ENCODE data around the gene HFM1.
"Not testable (repeated sequence)": the region's sequence is repeated elsewhere in the genome, so short reads cannot be mapped to it uniquely, and the experiment has no call there.

DNA sequence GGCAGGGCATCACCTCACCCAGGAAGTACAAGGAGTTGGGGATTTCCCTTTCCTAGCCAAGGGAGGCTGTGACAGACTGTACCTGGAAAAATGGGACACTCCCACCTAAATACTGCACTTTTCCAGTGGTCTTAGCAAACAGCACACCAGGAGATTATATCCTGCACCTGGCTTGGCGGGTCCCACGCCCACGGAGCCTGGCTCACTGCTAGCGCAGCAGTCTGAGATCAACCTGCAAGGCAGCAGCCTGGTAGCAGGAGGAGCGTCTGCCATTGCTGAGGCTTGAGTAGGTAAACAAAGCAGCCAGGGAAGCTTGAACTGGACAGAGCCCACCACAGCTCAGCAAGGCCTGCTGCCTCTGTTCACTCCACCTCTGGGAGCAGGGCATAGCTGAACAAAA, 37.3 kb upstream of the HFM1 start:
- TF ChIP-seq, protein P1, sequence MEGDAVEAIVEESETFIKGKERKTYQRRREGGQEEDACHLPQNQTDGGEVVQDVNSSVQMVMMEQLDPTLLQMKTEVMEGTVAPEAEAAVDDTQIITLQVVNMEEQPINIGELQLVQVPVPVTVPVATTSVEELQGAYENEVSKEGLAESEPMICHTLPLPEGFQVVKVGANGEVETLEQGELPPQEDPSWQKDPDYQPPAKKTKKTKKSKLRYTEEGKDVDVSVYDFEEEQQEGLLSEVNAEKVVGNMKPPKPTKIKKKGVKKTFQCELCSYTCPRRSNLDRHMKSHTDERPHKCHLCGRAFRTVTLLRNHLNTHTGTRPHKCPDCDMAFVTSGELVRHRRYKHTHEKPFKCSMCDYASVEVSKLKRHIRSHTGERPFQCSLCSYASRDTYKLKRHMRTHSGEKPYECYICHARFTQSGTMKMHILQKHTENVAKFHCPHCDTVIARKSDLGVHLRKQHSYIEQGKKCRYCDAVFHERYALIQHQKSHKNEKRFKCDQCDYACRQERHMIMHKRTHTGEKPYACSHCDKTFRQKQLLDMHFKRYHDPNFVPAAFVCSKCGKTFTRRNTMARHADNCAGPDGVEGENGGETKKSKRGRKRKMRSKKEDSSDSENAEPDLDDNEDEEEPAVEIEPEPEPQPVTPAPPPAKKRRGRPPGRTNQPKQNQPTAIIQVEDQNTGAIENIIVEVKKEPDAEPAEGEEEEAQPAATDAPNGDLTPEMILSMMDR (conservative IDR thresholded peaks at IDR 0.05): not testable (repeated sequence)
- TF ChIP-seq ZFX (IDR thresholded peaks at IDR 0.05): not testable (repeated sequence)
